HCT116 (cell line): Measurements from ENCODE around the gene SOX18. TPM values are rescaled to one million over a fixed set of nuclear protein-coding genes. Genes with fewer than 3 reads are reported as not detected.

ENCODE experiments used
- ATAC-seq: fragments of 200-7000 bp; cut with Tn5 transposase; 2 replicates; pipeline ENCODE4 v1.9.1; 2020; ENCODE audit warnings: mild to moderate bottlenecking, moderate library complexity
- BruUV-seq: library from RNA; stranded (reverse); fragments of 400-500 nt; replicated peaks from 2 replicates; lab custom pipeline; 2021; lab: Mats Ljungman, UMichigan
- CTCF ChIA-PET: fragments of 300-600 bp; sonication (Branson Sonifier 250); formaldehyde crosslinking; loops from one replicate; lab custom pipeline; 2021; ENCODE audit warnings: antibody characterized with exemption; lab: Charles Lee
- POLR2A ChIA-PET: fragments of 300-600, 350-600 bp; sonication (Branson Sonifier 250); formaldehyde crosslinking; loops from one replicate; lab custom pipeline; 2021; ENCODE audit warnings: antibody characterized with exemption; lab: Charles Lee
- RAD21 ChIA-PET, 2 experiments: fragments of 300-600 bp; sonication (Branson Sonifier 250); formaldehyde crosslinking; loops; one replicate each; lab custom pipeline; 2023; ENCODE audit warnings: low total read pairs in 2 of 2; ENCODE audit not compliant: uncharacterized antibody in 2 of 2, unreplicated experiment in 2 of 2, low non-redundant PET in 1 of 2; lab: Charles Lee
- DNase-seq: peaks from one replicate; pipeline ENCODE4 v3.0.0-alpha.2; 2010; ENCODE audit warnings: low read depth, low spot score
- H2AFZ ChIP-seq: fragments of 200-600 bp; shearing (Covaris generic), sonication (generic); 2 replicates; pipeline ENCODE4 v1.6.1; 2017; ENCODE audit warnings: low read depth, mixed run types, mixed read lengths, antibody characterized with exemption, low read length; ENCODE audit not compliant: poor library complexity, severe bottlenecking
- H3K27ac ChIP-seq: 2 replicates; pipeline ENCODE4 v1.5.1; 2012; ENCODE audit warnings: low read depth, low read length
- H3K27me3 ChIP-seq: fragments of 200-600 bp; sonication (generic); 2 replicates; pipeline ENCODE4 v1.6.1; 2016; ENCODE audit warnings: mixed run types, low read length, mixed read lengths; ENCODE audit not compliant: insufficient read depth
- H3K36me3 ChIP-seq, 2 experiments: fragments of 200-500 bp in 1 of 2; fragments of 200-600 bp in 1 of 2; sonication (Bioruptor generic) in 1 of 2; sonication (generic) in 1 of 2; 2 replicates each; pipeline versions ENCODE4 v1.5.1 to v1.6.1; 2014 to 2016; ENCODE audit warnings: low read length in 2 of 2, inconsistent platforms in 1 of 2, mixed read lengths in 1 of 2, mixed run types in 1 of 2; ENCODE audit not compliant: insufficient read depth in 2 of 2, control insufficient read depth in 1 of 2
- H3K4me1 ChIP-seq, 2 experiments: fragments of 200-600 bp in 1 of 2; sonication (generic) in 1 of 2; 2 replicates each; pipeline versions ENCODE4 v1.5.1 to v1.6.1; 2012 to 2017; ENCODE audit warnings: low read length in 2 of 2, inconsistent platforms in 1 of 2, mild to moderate bottlenecking in 1 of 2, mixed read lengths in 1 of 2, mixed run types in 1 of 2, moderate library complexity in 1 of 2; ENCODE audit not compliant: insufficient read depth in 2 of 2, control insufficient read depth in 1 of 2
- H3K4me2 ChIP-seq: fragments of 200-600 bp; sonication (generic); 2 replicates; pipeline ENCODE4 v1.6.1; 2017; ENCODE audit warnings: mixed run types, low read length, mixed read lengths
- H3K4me3 ChIP-seq, 2 experiments: fragments of 200-600 bp in 1 of 2; sonication (generic) in 1 of 2; replicated peaks in 1 of 2; 2 replicates each; pipeline ENCODE4 v1.5.1; 2011 to 2016; ENCODE audit warnings: low read length in 2 of 2, control low read depth in 1 of 2, low read depth in 1 of 2, mild to moderate bottlenecking in 1 of 2, mixed read lengths in 1 of 2, mixed run types in 1 of 2
- H3K79me2 ChIP-seq: fragments of 200-600 bp; sonication (generic); 2 replicates; pipeline ENCODE4 v1.6.1; 2017; ENCODE audit warnings: mild to moderate bottlenecking, mixed run types, low read length, moderate library complexity, mixed read lengths; ENCODE audit not compliant: insufficient read depth
- H3K9ac ChIP-seq: fragments of 200-600 bp; sonication (generic); 2 replicates; pipeline ENCODE4 v1.6.1; 2016; ENCODE audit warnings: low read length, mixed read lengths
- H3K9me2 ChIP-seq: fragments of 200-600 bp; sonication (generic), shearing (Covaris generic); 2 replicates; pipeline ENCODE4 v1.6.1; 2017; ENCODE audit warnings: mixed run types, mild to moderate bottlenecking, moderate library complexity; ENCODE audit not compliant: insufficient read depth
- H3K9me3 ChIP-seq, 2 experiments: fragments of 200-500 bp in 1 of 2; fragments of 200-600 bp in 1 of 2; sonication (Bioruptor generic) in 1 of 2; sonication (generic) in 1 of 2; 2 replicates each; pipeline ENCODE4 v1.6.1; 2014 to 2017; ENCODE audit warnings: low read length in 2 of 2, mixed read lengths in 2 of 2, inconsistent platforms in 1 of 2, low read depth in 1 of 2, mild to moderate bottlenecking in 1 of 2, mixed run types in 1 of 2, moderate library complexity in 1 of 2; ENCODE audit not compliant: control insufficient read depth in 1 of 2, insufficient read depth in 1 of 2
- H4K20me1 ChIP-seq: fragments of 200-600 bp; sonication (generic), shearing (Covaris generic); 2 replicates; pipeline ENCODE4 v1.6.1; 2017; ENCODE audit warnings: mixed run types, mild to moderate bottlenecking, moderate library complexity; ENCODE audit not compliant: insufficient read depth
- CBX3 ChIP-seq: IDR thresholded peaks from 2 replicates; pipeline ENCODE4 v1.6.1; 2012; ENCODE audit warnings: low read depth
- ELF1 ChIP-seq: IDR thresholded peaks from 2 replicates; pipeline ENCODE4 v1.6.1; 2012; ENCODE audit warnings: low read depth, borderline replicate concordance
- EZH2 ChIP-seq: fragments of 200-600 bp; sonication (generic); IDR thresholded peaks from 2 replicates; pipeline ENCODE4 v1.6.1; 2017; ENCODE audit warnings: antibody characterized with exemption, mixed run types
- EZH2phosphoT487 ChIP-seq: fragments of 200-600 bp; IDR thresholded peaks from 2 replicates; pipeline ENCODE4 v1.6.1; 2018; ENCODE audit warnings: antibody characterized with exemption, borderline replicate concordance
- POLR2A ChIP-seq: IDR thresholded peaks from 2 replicates; pipeline ENCODE4 v1.7.0; 2011; ENCODE audit warnings: borderline replicate concordance; ENCODE audit not compliant: insufficient read depth, insufficient read length; ENCODE audit errors: extremely low read depth
- POLR2AphosphoS5 ChIP-seq: IDR thresholded peaks from 2 replicates; pipeline ENCODE4 v1.6.1; 2011; ENCODE audit warnings: mild to moderate bottlenecking, low read depth, low read length, moderate library complexity
- RAD21 ChIP-seq: IDR thresholded peaks from 2 replicates; pipeline ENCODE4 v1.6.1; 2012; ENCODE audit warnings: low read depth, mild to moderate bottlenecking
- SP1 ChIP-seq: IDR thresholded peaks from 2 replicates; pipeline ENCODE4 v1.6.1; 2012; ENCODE audit warnings: low read depth
- TCF7L2 ChIP-seq: IDR thresholded peaks from 2 replicates; pipeline ENCODE4 v1.7.0; 2011; ENCODE audit warnings: borderline replicate concordance, inconsistent platforms; ENCODE audit not compliant: insufficient read depth, insufficient read length; ENCODE audit errors: extremely low read depth
- YY1 ChIP-seq: IDR thresholded peaks from 2 replicates; pipeline ENCODE4 v1.6.1; 2011; ENCODE audit warnings: low read length, low read depth, moderate library complexity, mild to moderate bottlenecking; ENCODE audit not compliant: insufficient replicate concordance; ENCODE audit errors: extremely low read depth
- intact Hi-C: fragments of 100-400 bp; cut with micrococcal nuclease; formaldehyde crosslinking; loops from 2 replicates; pipeline ENCODE4 v1.10.0; 2022
- total RNA-seq: library from RNA; stranded (reverse); gene quantifications from one replicate; pipeline ENCODE4 v1.2.1, GENCODE V29; 2021; ENCODE audit not compliant: unreplicated experiment
- TF ChIP-seq, protein P1 (sequence below): IDR thresholded peaks from 2 replicates; pipeline ENCODE4 v1.6.1; 2011; ENCODE audit warnings: mild to moderate bottlenecking, low read length, moderate library complexity; ENCODE audit not compliant: insufficient replicate concordance; ENCODE audit errors: extremely low read depth
- TF ChIP-seq, protein P2 (sequence below): IDR thresholded peaks from 2 replicates; pipeline ENCODE4 v1.6.1; 2012; ENCODE audit warnings: low read depth
- TF ChIP-seq, protein P3 (sequence below): IDR thresholded peaks from 2 replicates; pipeline ENCODE4 v1.6.1; 2012
- TF ChIP-seq, protein P4 (sequence below), 3 experiments: fragments of 200-600 bp in 1 of 3; sonication (generic) in 1 of 3; IDR thresholded peaks in 2 of 3; conservative IDR thresholded peaks in 1 of 3; 2 replicates each; pipeline ENCODE4 v1.5.1; 2012 to 2017; ENCODE audit warnings: low read depth in 2 of 3, low read length in 2 of 3, antibody characterized with exemption in 1 of 3, borderline replicate concordance in 1 of 3, control low read depth in 1 of 3, mild to moderate bottlenecking in 1 of 3, mixed read lengths in 1 of 3, mixed run types in 1 of 3, moderate library complexity in 1 of 3; ENCODE audit not compliant: insufficient read depth in 1 of 3

Gene SOX18
- total RNA-seq, 1 experiment from 2014 or later: 3.3 TPM

DNA sequence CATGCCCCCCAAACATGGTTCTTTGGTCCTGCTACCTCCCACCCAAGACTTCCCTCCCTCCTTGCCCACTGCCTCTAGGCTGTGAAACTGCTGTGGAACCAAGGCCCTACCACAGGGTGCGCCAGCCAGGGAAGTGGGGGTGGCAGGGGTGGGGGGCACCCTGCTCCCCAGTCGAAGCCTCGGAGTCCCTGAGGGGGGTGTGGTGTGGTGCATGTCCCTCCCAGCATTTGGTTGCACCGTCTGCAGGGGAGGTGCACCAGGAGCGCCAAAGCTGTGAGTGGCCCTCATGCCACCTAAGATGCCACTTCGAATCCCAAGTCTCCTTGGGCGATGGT lies 28.1 kb upstream of the SOX18 start:
- intact Hi-C loops: no loop called here
- H3K9me2 ChIP-seq: no peaks in the 10 kb centered on the region
- ChIA-PET CTCF (no interaction called here), RAD21 (no interaction called here), POLR2A (no interaction called here)
- ATAC-seq (no peak), DNase-seq (no peak)
- no peaks in the 10 kb centered on the region for H4K20me1 ChIP-seq
- no TSS peak for BruUV-seq
- H3K79me2 ChIP-seq: peaks cover 9% of the 10 kb centered on the region; the same call in 1 of the 2 replicates
- no peak overlapping the region for H3K4me2 ChIP-seq
- no peaks in the 10 kb centered on the region for H3K36me3 ChIP-seq
- H2AFZ ChIP-seq: no peak overlapping the region
- peaks cover 9 to 14% of the 10 kb centered on the region in 2 experiments for H3K4me1 ChIP-seq
- H3K27ac ChIP-seq: no peak overlapping the region
- H3K27me3 ChIP-seq: no peaks in the 10 kb centered on the region
- H3K4me3 ChIP-seq: no peak overlapping the region
- no peak overlapping the region for H3K9ac ChIP-seq
- no peak for TF ChIP-seq POLR2A
- TF ChIP-seq, protein P1, sequence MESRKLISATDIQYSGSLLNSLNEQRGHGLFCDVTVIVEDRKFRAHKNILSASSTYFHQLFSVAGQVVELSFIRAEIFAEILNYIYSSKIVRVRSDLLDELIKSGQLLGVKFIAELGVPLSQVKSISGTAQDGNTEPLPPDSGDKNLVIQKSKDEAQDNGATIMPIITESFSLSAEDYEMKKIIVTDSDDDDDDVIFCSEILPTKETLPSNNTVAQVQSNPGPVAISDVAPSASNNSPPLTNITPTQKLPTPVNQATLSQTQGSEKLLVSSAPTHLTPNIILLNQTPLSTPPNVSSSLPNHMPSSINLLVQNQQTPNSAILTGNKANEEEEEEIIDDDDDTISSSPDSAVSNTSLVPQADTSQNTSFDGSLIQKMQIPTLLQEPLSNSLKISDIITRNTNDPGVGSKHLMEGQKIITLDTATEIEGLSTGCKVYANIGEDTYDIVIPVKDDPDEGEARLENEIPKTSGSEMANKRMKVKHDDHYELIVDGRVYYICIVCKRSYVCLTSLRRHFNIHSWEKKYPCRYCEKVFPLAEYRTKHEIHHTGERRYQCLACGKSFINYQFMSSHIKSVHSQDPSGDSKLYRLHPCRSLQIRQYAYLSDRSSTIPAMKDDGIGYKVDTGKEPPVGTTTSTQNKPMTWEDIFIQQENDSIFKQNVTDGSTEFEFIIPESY: no peak
- TF ChIP-seq SP1: no peak
- no peak for TF ChIP-seq YY1
- no peak for TF ChIP-seq TCF7L2
- no peak for TF ChIP-seq EZH2
- TF ChIP-seq EZH2phosphoT487: no peak
- TF ChIP-seq, protein P2, sequence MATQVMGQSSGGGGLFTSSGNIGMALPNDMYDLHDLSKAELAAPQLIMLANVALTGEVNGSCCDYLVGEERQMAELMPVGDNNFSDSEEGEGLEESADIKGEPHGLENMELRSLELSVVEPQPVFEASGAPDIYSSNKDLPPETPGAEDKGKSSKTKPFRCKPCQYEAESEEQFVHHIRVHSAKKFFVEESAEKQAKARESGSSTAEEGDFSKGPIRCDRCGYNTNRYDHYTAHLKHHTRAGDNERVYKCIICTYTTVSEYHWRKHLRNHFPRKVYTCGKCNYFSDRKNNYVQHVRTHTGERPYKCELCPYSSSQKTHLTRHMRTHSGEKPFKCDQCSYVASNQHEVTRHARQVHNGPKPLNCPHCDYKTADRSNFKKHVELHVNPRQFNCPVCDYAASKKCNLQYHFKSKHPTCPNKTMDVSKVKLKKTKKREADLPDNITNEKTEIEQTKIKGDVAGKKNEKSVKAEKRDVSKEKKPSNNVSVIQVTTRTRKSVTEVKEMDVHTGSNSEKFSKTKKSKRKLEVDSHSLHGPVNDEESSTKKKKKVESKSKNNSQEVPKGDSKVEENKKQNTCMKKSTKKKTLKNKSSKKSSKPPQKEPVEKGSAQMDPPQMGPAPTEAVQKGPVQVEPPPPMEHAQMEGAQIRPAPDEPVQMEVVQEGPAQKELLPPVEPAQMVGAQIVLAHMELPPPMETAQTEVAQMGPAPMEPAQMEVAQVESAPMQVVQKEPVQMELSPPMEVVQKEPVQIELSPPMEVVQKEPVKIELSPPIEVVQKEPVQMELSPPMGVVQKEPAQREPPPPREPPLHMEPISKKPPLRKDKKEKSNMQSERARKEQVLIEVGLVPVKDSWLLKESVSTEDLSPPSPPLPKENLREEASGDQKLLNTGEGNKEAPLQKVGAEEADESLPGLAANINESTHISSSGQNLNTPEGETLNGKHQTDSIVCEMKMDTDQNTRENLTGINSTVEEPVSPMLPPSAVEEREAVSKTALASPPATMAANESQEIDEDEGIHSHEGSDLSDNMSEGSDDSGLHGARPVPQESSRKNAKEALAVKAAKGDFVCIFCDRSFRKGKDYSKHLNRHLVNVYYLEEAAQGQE: no peak
- TF ChIP-seq, protein P3, sequence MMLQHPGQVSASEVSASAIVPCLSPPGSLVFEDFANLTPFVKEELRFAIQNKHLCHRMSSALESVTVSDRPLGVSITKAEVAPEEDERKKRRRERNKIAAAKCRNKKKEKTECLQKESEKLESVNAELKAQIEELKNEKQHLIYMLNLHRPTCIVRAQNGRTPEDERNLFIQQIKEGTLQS: no peak
- no peak for TF ChIP-seq ELF1
- TF ChIP-seq CBX3: no peak
- no peak for TF ChIP-seq RAD21
- no peak for TF ChIP-seq POLR2AphosphoS5
- TF ChIP-seq, protein P4, sequence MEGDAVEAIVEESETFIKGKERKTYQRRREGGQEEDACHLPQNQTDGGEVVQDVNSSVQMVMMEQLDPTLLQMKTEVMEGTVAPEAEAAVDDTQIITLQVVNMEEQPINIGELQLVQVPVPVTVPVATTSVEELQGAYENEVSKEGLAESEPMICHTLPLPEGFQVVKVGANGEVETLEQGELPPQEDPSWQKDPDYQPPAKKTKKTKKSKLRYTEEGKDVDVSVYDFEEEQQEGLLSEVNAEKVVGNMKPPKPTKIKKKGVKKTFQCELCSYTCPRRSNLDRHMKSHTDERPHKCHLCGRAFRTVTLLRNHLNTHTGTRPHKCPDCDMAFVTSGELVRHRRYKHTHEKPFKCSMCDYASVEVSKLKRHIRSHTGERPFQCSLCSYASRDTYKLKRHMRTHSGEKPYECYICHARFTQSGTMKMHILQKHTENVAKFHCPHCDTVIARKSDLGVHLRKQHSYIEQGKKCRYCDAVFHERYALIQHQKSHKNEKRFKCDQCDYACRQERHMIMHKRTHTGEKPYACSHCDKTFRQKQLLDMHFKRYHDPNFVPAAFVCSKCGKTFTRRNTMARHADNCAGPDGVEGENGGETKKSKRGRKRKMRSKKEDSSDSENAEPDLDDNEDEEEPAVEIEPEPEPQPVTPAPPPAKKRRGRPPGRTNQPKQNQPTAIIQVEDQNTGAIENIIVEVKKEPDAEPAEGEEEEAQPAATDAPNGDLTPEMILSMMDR (IDR thresholded peaks at IDR 0.05 in 2 of 3, conservative IDR thresholded peaks at IDR 0.05 in 1 of 3; ENCODE audit: borderline replicate concordance in 1 of 3, insufficient read depth in 1 of 3, low read depth in 2 of 3, low read length in 2 of 3): no peak
- H3K9me3 ChIP-seq: no peaks in the 10 kb centered on the region
